B cell (primary cell): ENCODE results near the gene IP6K2. TPM values are rescaled to one million over a fixed set of nuclear protein-coding genes. Genes with fewer than 3 reads are reported as not detected.
"Not testable (repeated sequence)": the region's sequence is repeated elsewhere in the genome, so short reads cannot be mapped to it uniquely, and the experiment has no call there.

Source experiments
- ATAC-seq: fragments of 200-7000 bp; cut with Tn5 transposase; one replicate; pipeline ENCODE4 v1.10.0; 2021; ENCODE audit warnings: low read depth, mild to moderate bottlenecking, moderate number of reproducible peaks, moderate library complexity
- CTCF ChIA-PET: fragments of 350-600 bp; sonication (Branson Sonifier 250); formaldehyde crosslinking; loops from one replicate; lab custom pipeline; 2021; ENCODE audit warnings: antibody characterized with exemption, inconsistent platforms; lab: Charles Lee
- POLR2A ChIA-PET: fragments of 350-600 bp; sonication (Branson Sonifier 250); formaldehyde crosslinking; loops from one replicate; lab custom pipeline; 2021; ENCODE audit warnings: antibody characterized with exemption; lab: Charles Lee
- DNase-seq: peaks from one replicate; pipeline ENCODE4 v3.0.0; 2013
- H2AFZ ChIP-seq: 2 replicates; pipeline ENCODE4 v1.6.1; 2012; ENCODE audit warnings: mild to moderate bottlenecking, low read depth, low read length; ENCODE audit not compliant: insufficient read depth, poor library complexity, severe bottlenecking
- H3K27ac ChIP-seq, 2 donors: 1 replicate in 1 of 2; 2 replicates in 1 of 2; pipeline ENCODE4 v1.5.1; 2012 to 2013; ENCODE audit warnings: low read length in 2 of 2, mild to moderate bottlenecking in 2 of 2, moderate library complexity in 1 of 2
- H3K27me3 ChIP-seq, 4 experiments: fragments of 200-600 bp in 1 of 4; sonication (generic) in 1 of 4; replicated peaks in 1 of 4; 1 replicate in 2 of 4; 2 replicates in 2 of 4; pipeline versions ENCODE4 v1.6.1 to v1.7.0; 2013 to 2016; ENCODE audit warnings: low read length in 3 of 4, mild to moderate bottlenecking in 2 of 4, mixed read lengths in 1 of 4, moderate library complexity in 1 of 4; ENCODE audit not compliant: insufficient read depth in 4 of 4, control insufficient read depth in 3 of 4; ENCODE audit errors: control extremely low read depth in 1 of 4
- H3K36me3 ChIP-seq, 2 experiments: replicated peaks in 1 of 2; 1 replicate in 1 of 2; 2 replicates in 1 of 2; pipeline versions ENCODE4 v1.6.1 to v1.7.1; 2013; ENCODE audit warnings: low read length in 1 of 2; ENCODE audit not compliant: insufficient read depth in 2 of 2, control insufficient read depth in 1 of 2; ENCODE audit errors: control extremely low read depth in 1 of 2, extremely low read depth in 1 of 2
- H3K4me1 ChIP-seq, 2 donors: fragments of 200-600 bp in 1 of 2; sonication (generic) in 1 of 2; 1 replicate in 1 of 2; 2 replicates in 1 of 2; pipeline versions ENCODE4 v1.5.1 to v1.6.1; 2013 to 2017; ENCODE audit warnings: low read length in 2 of 2; ENCODE audit not compliant: control insufficient read depth in 2 of 2, insufficient read depth in 2 of 2
- H3K4me2 ChIP-seq: replicated peaks from 2 replicates; pipeline ENCODE3; 2012; ENCODE audit warnings: mild to moderate bottlenecking, low read depth, low read length; ENCODE audit not compliant: poor library complexity, severe bottlenecking
- H3K4me3 ChIP-seq, 5 experiments: fragments of 200-600 bp in 1 of 5; sonication (generic) in 1 of 5; 1 replicate in 3 of 5; 2 replicates in 2 of 5; pipeline versions ENCODE4 v1.5.1 to v1.7.0; 2011 to 2016; ENCODE audit warnings: low read length in 4 of 5, mild to moderate bottlenecking in 4 of 5, low read depth in 2 of 5, control low read depth in 1 of 5, moderate library complexity in 1 of 5; ENCODE audit not compliant: insufficient read depth in 1 of 5; ENCODE audit errors: control extremely low read depth in 1 of 5, extremely low read depth in 1 of 5
- H3K79me2 ChIP-seq: fragments of 200-600 bp; sonication (generic); one replicate; pipeline ENCODE4 v1.6.0; 2016; ENCODE audit warnings: low read length; ENCODE audit not compliant: control insufficient read depth, insufficient read depth
- H3K9ac ChIP-seq: fragments of 200-600 bp; sonication (generic); 2 replicates; pipeline ENCODE4 v1.6.1; 2017; ENCODE audit warnings: mild to moderate bottlenecking, low read length, moderate library complexity
- H3K9me3 ChIP-seq, 3 donors: one replicate each; pipeline versions ENCODE4 v1.6.1 to v1.7.1; 2013; ENCODE audit warnings: low read length in 2 of 3; ENCODE audit not compliant: control insufficient read depth in 2 of 3, insufficient read depth in 1 of 3; ENCODE audit errors: control extremely low read depth in 1 of 3
- H4K20me1 ChIP-seq: 2 replicates; pipeline ENCODE4 v1.6.0; 2012; ENCODE audit warnings: mild to moderate bottlenecking, low read length; ENCODE audit not compliant: insufficient read depth, control insufficient read depth, poor library complexity, severe bottlenecking
- H3K27ac Mint-ChIP-seq: one replicate; pipeline ENCODE4 v1.8.0; 2021; ENCODE audit warnings: mixed read lengths
- H3K27me3 Mint-ChIP-seq: one replicate; pipeline ENCODE4 v1.8.0; 2021; ENCODE audit warnings: mixed read lengths
- H3K4me1 Mint-ChIP-seq: one replicate; pipeline ENCODE4 v1.8.0; 2021; ENCODE audit warnings: mixed read lengths
- H3K4me3 Mint-ChIP-seq: one replicate; pipeline ENCODE4 v1.8.0; 2021; ENCODE audit warnings: mixed read lengths
- H3K9me3 Mint-ChIP-seq: one replicate; pipeline ENCODE4 v1.8.0; 2022; ENCODE audit warnings: mixed read lengths; ENCODE audit not compliant: insufficient read depth
- CTCF ChIP-seq: fragments of 200-600 bp; IDR thresholded peaks from one replicate; pipeline ENCODE4 v1.8.0; 2022; ENCODE audit warnings: antibody characterized with exemption, mild to moderate bottlenecking
- EZH2 ChIP-seq: IDR thresholded peaks from 2 replicates; pipeline ENCODE4 v1.6.1; 2012; ENCODE audit warnings: borderline replicate concordance, low read depth, mild to moderate bottlenecking, moderate library complexity, low read length; ENCODE audit not compliant: insufficient read depth, poor library complexity, severe bottlenecking
- WGBS: methylation state at CpG from one replicate; pipeline ENCODE4 v1.1.5; 2013; ENCODE audit warnings: missing lambda C conversion rate; ENCODE audit not compliant: insufficient coverage; 5-methylcytosine and 5-hydroxymethylcytosine counted together
- intact Hi-C: fragments of 100-400 bp; cut with micrococcal nuclease; formaldehyde crosslinking; loops from one replicate; pipeline ENCODE4 v1.10.0; 2022
- polyA plus RNA-seq: library from polyadenylated mRNA; depleted of rRNA; stranded (reverse); fragments of >200 nt; gene quantifications from 2 replicates; pipeline ENCODE4 v1.2.3, GENCODE V29; 2012
- total RNA-seq, 2 donors: library from RNA; stranded (reverse); fragments of 120-200 nt in 1 of 2; gene quantifications; 1 replicate in 1 of 2; 2 replicates in 1 of 2; pipeline versions ENCODE4 v1.2.3 to v1.2.4, GENCODE V29; 2013 to 2022

IP6K2 gene
- total and polyA plus RNA-seq, 2 donors (not counting 1 experiment from before 2014, with no cell fraction given) = 132 to 140 TPM

DNA sequence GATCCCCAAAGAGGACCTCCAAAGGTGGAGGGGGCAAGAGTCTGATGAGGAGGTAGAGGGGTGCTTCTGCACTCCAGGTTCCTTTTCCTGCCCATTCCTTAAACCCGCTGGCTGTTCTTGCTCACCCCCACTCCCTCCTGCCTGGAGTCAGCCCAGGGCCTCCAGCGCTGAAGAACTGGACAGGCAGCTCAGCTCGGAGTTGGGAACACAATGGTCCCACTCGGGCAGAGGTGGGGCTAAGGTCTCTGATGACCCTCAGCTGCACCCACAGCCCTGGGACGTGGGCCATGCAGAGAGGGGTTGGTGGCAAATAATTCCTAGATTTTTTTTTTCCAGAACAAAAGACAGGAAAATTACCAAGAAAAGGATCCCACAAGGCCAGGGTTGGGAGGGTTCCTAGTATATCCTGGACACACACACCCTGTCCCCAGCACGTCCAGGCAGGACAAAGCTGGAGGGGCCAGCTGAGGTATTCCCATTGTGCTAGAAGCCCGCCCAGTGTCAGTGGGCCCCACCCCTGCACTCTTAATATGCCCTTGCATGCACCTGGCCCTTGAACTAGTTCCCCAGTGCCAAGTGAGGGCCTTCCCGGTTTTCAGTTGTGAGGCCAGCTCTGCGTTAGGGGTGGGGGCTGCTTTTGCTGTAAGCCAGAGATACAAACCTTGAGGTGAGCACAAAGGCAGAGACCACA lies 22.1 kb upstream of the IP6K2 start:
- POLR2A ChIA-PET = interaction anchor here (1.1 kb wide), 1 partner anchor 9 kb away, joined by 3 read pairs; no protein-coding TSS in a partner anchor
- no peaks in the 10 kb centered on the region for H3K9me3 ChIP-seq
- DNase-seq (no peak), ATAC-seq (no peak)
- Mint-ChIP-seq H3K4me1 (peaks cover 13% of the 10 kb centered on the region), H3K4me3 (no peak overlapping the region), H3K27me3 (no peaks in the 10 kb centered on the region), H3K27ac (no peak overlapping the region), H3K9me3 (no peaks in the 10 kb centered on the region)
- no peaks in the 10 kb centered on the region for H3K36me3 ChIP-seq
- no peak overlapping the region for H3K9ac ChIP-seq
- intact Hi-C loops = no loop called here
- no peak overlapping the region for H3K4me3 ChIP-seq
- H3K27ac ChIP-seq = no peak overlapping the region
- H3K4me2 ChIP-seq = peak overlapping the region; percentile 57
- no peaks in the 10 kb centered on the region for H3K27me3 ChIP-seq
- CTCF ChIA-PET = interaction anchor here (0.7 to 2.8 kb wide), 19 partner anchors 9 to 705 kb away, joined by 3 to 13 read pairs (median 4); partner anchors contain the start of genes IP6K2 and SLC25A20
- peaks cover 0 to 8% of the 10 kb centered on the region in 2 donors for H3K4me1 ChIP-seq
- H2AFZ ChIP-seq = no peak overlapping the region
- TF ChIP-seq EZH2 (no peak), CTCF (no peak)
- 88% methylated on average over 6 of the region's 9 CpGs for WGBS
- no peaks in the 10 kb centered on the region for H4K20me1 ChIP-seq
- H3K79me2 ChIP-seq = no peaks in the 10 kb centered on the region

DNA sequence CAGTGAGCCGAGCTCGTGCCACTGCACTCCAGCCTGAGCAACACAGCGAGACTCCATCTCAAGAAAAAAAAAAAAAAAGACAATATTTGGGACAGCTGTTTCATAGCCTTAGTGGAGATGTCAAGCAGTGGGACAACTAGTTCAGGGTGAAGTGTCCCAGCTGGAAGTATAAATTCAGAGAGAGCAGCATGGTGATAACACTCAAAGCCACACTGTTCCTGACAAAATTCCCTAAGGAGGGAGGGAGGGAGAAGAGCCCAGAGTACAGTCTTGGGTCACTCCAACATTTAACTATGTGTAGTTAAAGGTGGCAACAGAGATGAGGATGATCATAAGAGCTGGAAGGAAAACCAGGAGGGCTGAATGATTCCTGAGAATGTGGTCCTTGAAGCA lies 21.1 kb upstream of the IP6K2 start:
- Histone ChIP-seq H3K27ac (no peak overlapping the region), H2AFZ (no peak overlapping the region), H3K79me2 (no peaks in the 10 kb centered on the region), H3K9ac (no peak overlapping the region), H3K9me3 (no peaks in the 10 kb centered on the region), H3K4me1 (peaks cover 0 to 8% of the 10 kb centered on the region in 2 donors), H3K36me3 (no peaks in the 10 kb centered on the region), H3K4me3 (no peak overlapping the region), H4K20me1 (no peaks in the 10 kb centered on the region), H3K4me2 (no peak overlapping the region), H3K27me3 (no peaks in the 10 kb centered on the region)
- intact Hi-C loops = no loop called here
- ChIA-PET POLR2A (interaction anchor here (0.6 kb wide), 1 partner anchor 291 kb away, joined by 3 read pairs; no protein-coding TSS in a partner anchor), CTCF (interaction anchor here (0.7 to 3.8 kb wide), 6 partner anchors 8 to 338 kb away, joined by 3 to 22 read pairs (median 4); no protein-coding TSS in a partner anchor)
- no peaks in the 10 kb centered on the region for H3K27me3 Mint-ChIP-seq
- ATAC-seq (no peak), DNase-seq (no peak)
- H3K27ac Mint-ChIP-seq = no peak overlapping the region
- no peak overlapping the region for H3K4me3 Mint-ChIP-seq
- H3K9me3 Mint-ChIP-seq = no peaks in the 10 kb centered on the region
- WGBS = no CpG with 5 or more reads among the region's 3 CpGs
- no peak for TF ChIP-seq EZH2
- TF ChIP-seq CTCF = no peak
- H3K4me1 Mint-ChIP-seq = peaks cover 13% of the 10 kb centered on the region

GRCh38 chr3:48735075-48735767 lies 18.2 kb upstream of the IP6K2 start:
- ATAC-seq, H3K4me2 ChIP-seq, H3K79me2 ChIP-seq, H3K4me3 Mint-ChIP-seq, H3K4me3 ChIP-seq, H4K20me1 ChIP-seq, H3K9ac ChIP-seq, H3K4me1 ChIP-seq, POLR2A ChIA-PET, H3K36me3 ChIP-seq, H3K27me3 Mint-ChIP-seq, H3K9me3 Mint-ChIP-seq, H3K27ac ChIP-seq, DNase-seq, H3K27ac Mint-ChIP-seq, H3K9me3 ChIP-seq, H2AFZ ChIP-seq, H3K27me3 ChIP-seq, intact Hi-C loops: not testable (repeated sequence)
- 20% methylated on average over 1 of the region's 8 CpGs for WGBS
- CTCF ChIA-PET = interaction anchor here (0.6 to 3.8 kb wide), 3 partner anchors 210 to 220 kb away, joined by 3 to 22 read pairs (median 4); no protein-coding TSS in a partner anchor
- H3K4me1 Mint-ChIP-seq = peaks cover 13% of the 10 kb centered on the region
